Testis (tissue), 2 donors: ENCODE measurements around the gene TNFRSF11A.

Experiments
- POLR2A ChIP-seq: fragments of 450-650 bp; IDR thresholded peaks from one replicate; pipeline ENCODE4 v1.6.1; 2017; ENCODE audit warnings: antibody characterized with exemption, mild to moderate bottlenecking, moderate library complexity
- TF ChIP-seq, protein P1 (sequence below), 3 experiments: fragments of 450-650 bp in 2 of 3; fragments of 200-600 bp in 1 of 3; sonication (generic) in 1 of 3; IDR thresholded peaks; one replicate each; pipeline ENCODE4 v1.5.1; 2016 to 2019; ENCODE audit warnings: antibody characterized with exemption in 3 of 3, mild to moderate bottlenecking in 2 of 3, moderate library complexity in 1 of 3

- TF ChIP-seq POLR2A: no peak
- TF ChIP-seq, protein P1, sequence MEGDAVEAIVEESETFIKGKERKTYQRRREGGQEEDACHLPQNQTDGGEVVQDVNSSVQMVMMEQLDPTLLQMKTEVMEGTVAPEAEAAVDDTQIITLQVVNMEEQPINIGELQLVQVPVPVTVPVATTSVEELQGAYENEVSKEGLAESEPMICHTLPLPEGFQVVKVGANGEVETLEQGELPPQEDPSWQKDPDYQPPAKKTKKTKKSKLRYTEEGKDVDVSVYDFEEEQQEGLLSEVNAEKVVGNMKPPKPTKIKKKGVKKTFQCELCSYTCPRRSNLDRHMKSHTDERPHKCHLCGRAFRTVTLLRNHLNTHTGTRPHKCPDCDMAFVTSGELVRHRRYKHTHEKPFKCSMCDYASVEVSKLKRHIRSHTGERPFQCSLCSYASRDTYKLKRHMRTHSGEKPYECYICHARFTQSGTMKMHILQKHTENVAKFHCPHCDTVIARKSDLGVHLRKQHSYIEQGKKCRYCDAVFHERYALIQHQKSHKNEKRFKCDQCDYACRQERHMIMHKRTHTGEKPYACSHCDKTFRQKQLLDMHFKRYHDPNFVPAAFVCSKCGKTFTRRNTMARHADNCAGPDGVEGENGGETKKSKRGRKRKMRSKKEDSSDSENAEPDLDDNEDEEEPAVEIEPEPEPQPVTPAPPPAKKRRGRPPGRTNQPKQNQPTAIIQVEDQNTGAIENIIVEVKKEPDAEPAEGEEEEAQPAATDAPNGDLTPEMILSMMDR (IDR thresholded peaks at IDR 0.05): no peak
Observed at GRCh38 chr18:62371436-62371835, 46.3 kb downstream of the TNFRSF11A start.
